NCI-H2081 treated with DMSO at 0.1 percent for 48 hours (cell line): ENCODE data around the gene MPI.

Source experiments
- DNase-seq: peaks from one replicate; lab custom pipeline; 2025; lab: John Stamatoyannopoulos, UW

Gene MPI

DNA sequence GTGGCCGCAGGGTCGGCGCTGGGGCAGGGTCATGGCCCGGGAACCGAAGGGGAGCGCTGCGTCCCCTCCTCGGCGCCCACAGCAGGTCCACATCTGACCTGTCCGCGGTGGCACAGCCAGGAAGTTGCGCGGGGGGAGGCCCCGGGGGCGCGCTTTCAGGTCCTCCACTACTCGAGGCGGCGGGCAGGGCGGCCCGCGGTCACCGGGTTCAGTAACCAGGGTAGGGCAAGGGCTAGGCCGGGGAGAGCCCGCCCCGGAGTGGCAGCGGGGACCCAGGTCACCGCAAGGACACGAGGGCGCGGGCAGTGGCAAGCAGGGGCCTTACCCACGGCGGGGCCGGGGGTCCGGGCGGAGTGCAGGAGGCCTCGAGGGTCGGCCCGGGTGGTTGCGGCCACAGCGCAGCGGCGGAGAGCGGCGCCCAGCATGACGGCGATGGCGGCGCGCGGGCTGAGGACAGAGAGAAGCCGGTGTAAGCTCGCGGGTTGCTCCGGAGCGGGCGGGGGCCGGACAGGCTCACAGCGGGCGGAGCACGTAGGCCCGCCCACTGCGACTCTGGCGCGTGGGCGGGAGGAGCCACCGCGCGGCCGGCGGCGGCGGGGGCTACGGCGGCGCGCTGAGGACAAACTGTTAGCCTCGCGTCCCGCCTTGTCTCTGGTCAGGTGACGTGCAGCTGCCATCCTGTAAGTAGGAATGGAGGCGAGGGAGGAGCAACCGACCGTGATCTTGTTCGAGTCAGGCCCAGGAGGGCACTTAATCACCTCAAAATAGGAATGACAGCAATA lies 47.9 kb downstream of the MPI start, which contains the start of gene COX5A:
Gene COX5A, minus strand, starts transcription at position 484 of the 782 bp plus-strand sequence. Its CDS starts 59 bp downstream, at position 425.
- peak; percentile 87 for DNase-seq

GRCh38 chr15:74950078-74950908 lies 60.5 kb downstream of the MPI start:
- no peak for DNase-seq

GRCh38 chr15:74951006-74951405 lies 61.2 kb downstream of the MPI start:
- no peak for DNase-seq
